Testis (tissue), 3 donors: Measurements from ENCODE around the gene ANKS1B. TPM values are rescaled to one million over a fixed set of nuclear protein-coding genes. Genes with fewer than 3 reads are reported as not detected.
"Not testable (repeated sequence)": the region's sequence is repeated elsewhere in the genome, so short reads cannot be mapped to it uniquely, and the experiment has no call there.

Experiments
- DNase-seq: peaks from one replicate; pipeline ENCODE4 v3.0.0-alpha.2; 2019
- H3K27ac ChIP-seq, 2 donors: fragments of 200-600 bp; sonication (generic); one replicate each; pipeline ENCODE4 v1.5.1; 2019
- H3K27me3 ChIP-seq: fragments of 200-600 bp; sonication (generic); one replicate; pipeline ENCODE4 v1.5.1; 2019
- H3K36me3 ChIP-seq: fragments of 200-600 bp; sonication (generic); one replicate; pipeline ENCODE4 v1.5.1; 2017; ENCODE audit warnings: low read depth; ENCODE audit errors: missing control alignments
- H3K4me1 ChIP-seq: fragments of 200-600 bp; sonication (generic); one replicate; pipeline ENCODE4 v1.5.1; 2019
- H3K4me3 ChIP-seq, 2 donors: fragments of 200-600 bp; sonication (generic); one replicate each; pipeline ENCODE4 v1.5.1; 2017 to 2019
- H3K9me3 ChIP-seq: fragments of 200-600 bp; sonication (generic); one replicate; pipeline ENCODE4 v1.5.1; 2017
- CTCF ChIP-seq, 3 experiments: fragments of 450-650 bp in 2 of 3; fragments of 200-600 bp in 1 of 3; sonication (generic) in 1 of 3; IDR thresholded peaks; one replicate each; pipeline ENCODE4 v1.5.1; 2016 to 2019; ENCODE audit warnings: antibody characterized with exemption in 3 of 3, mild to moderate bottlenecking in 2 of 3, moderate library complexity in 1 of 3
- POLR2A ChIP-seq: fragments of 450-650 bp; IDR thresholded peaks from one replicate; pipeline ENCODE4 v1.6.1; 2017; ENCODE audit warnings: antibody characterized with exemption, mild to moderate bottlenecking, moderate library complexity
- WGBS, 2 donors: methylation state at CpG; one replicate each; pipeline ENCODE4 v1.1.5; 2018; 5-methylcytosine and 5-hydroxymethylcytosine counted together
- intact Hi-C: fragments of 100-400 bp; cut with DNase I; formaldehyde crosslinking; loops from one replicate; pipeline ENCODE4 v1.15.1; 2023; ENCODE audit warnings: low total_unique reads
- polyA plus RNA-seq: library from polyadenylated mRNA; stranded (reverse); fragments of 350-450 nt; fragmentation: Illumina TruSeq; extraction: RNeasy Lipid Tissue Mini Kit (QIAGEN cat#74804); gene quantifications from one replicate; pipeline ENCODE4 v1.2.3, GENCODE V29; 2014; ENCODE audit warnings: low read depth, low replicate concordance; ENCODE audit not compliant: insufficient read depth
- total RNA-seq, 2 donors: library from RNA; depleted of rRNA; stranded (reverse); fragments of >200 nt; gene quantifications; one replicate each; pipeline ENCODE4 v1.2.3, GENCODE V29; 2016

The ANKS1B gene
- total and polyA plus RNA-seq, 3 donors from 2014 or later, result 26.8 to 58.2 (median 30.9) TPM

- no peak for DNase-seq
- TF ChIP-seq POLR2A (no peak), CTCF (IDR thresholded peaks at IDR 0.05) (no peak)
- no peaks in the 10 kb centered on the region for H3K27me3 ChIP-seq
- 51 to 56% methylated on average over 3 of the region's 3 CpGs for WGBS, 2 donors
- H3K36me3 ChIP-seq, result no peaks in the 10 kb centered on the region
- H3K4me1 ChIP-seq, result no peaks in the 10 kb centered on the region
- H3K4me3 ChIP-seq, result no peak overlapping the region
- no peaks in the 10 kb centered on the region for H3K9me3 ChIP-seq
- H3K27ac ChIP-seq, result no peak overlapping the region
- intact Hi-C loops, result no loop called here
These were observed 1226.4 kb downstream of the ANKS1B start for GRCh38 chr12:98758331-98758730.

GRCh38 chr12:98757455-98757854, 1227.3 kb downstream of the ANKS1B start:
- intact Hi-C loops, result no loop called here
- no peaks in the 10 kb centered on the region for H3K36me3 ChIP-seq
- 55 to 69% methylated on average over 4 of the region's 4 CpGs for WGBS, 2 donors
- H3K9me3 ChIP-seq, result no peaks in the 10 kb centered on the region
- H3K4me1 ChIP-seq, result no peaks in the 10 kb centered on the region
- no peak for DNase-seq
- H3K27ac ChIP-seq, result no peak overlapping the region
- no peaks in the 10 kb centered on the region for H3K27me3 ChIP-seq
- TF ChIP-seq POLR2A (no peak), CTCF (IDR thresholded peaks at IDR 0.05) (no peak)
- H3K4me3 ChIP-seq, result no peak overlapping the region

- H3K9me3 ChIP-seq, H3K27me3 ChIP-seq, H3K4me3 ChIP-seq, intact Hi-C loops, H3K27ac ChIP-seq, H3K4me1 ChIP-seq, H3K36me3 ChIP-seq, DNase-seq: not testable (repeated sequence)
- WGBS, 2 donors, result 87 to 94% methylated on average over 5 of the region's 5 CpGs
These were observed 1228.9 kb downstream of the ANKS1B start for GRCh38 chr12:98755855-98756254.

- 87 to 90% methylated on average over 5 of the region's 5 CpGs for WGBS, 2 donors
- TF ChIP-seq POLR2A, result no peak
- no peak for TF ChIP-seq CTCF (IDR thresholded peaks at IDR 0.05)
- no peak for DNase-seq
- Histone ChIP-seq H3K27me3 (no peaks in the 10 kb centered on the region), H3K9me3 (no peaks in the 10 kb centered on the region), H3K4me1 (no peaks in the 10 kb centered on the region), H3K4me3 (no peak overlapping the region), H3K36me3 (no peaks in the 10 kb centered on the region), H3K27ac (no peak overlapping the region)
- intact Hi-C loops, result no loop called here
These were observed 1230.6 kb downstream of the ANKS1B start for GRCh38 chr12:98754095-98754494.

- Histone ChIP-seq H3K36me3 (no peaks in the 10 kb centered on the region), H3K4me3 (no peak overlapping the region), H3K27ac (no peak overlapping the region), H3K4me1 (no peaks in the 10 kb centered on the region), H3K27me3 (no peaks in the 10 kb centered on the region), H3K9me3 (no peaks in the 10 kb centered on the region)
- TF ChIP-seq POLR2A (no peak), CTCF (IDR thresholded peaks at IDR 0.05) (no peak)
- intact Hi-C loops, result no loop called here
- WGBS, 2 donors, result 76 to 88% methylated on average over 5 of the region's 5 CpGs
- DNase-seq, result no peak
These were observed 1232.0 kb downstream of the ANKS1B start for GRCh38 chr12:98752726-98753125.
